ENCODE results near the gene CDX4. TPM values are rescaled to one million over a fixed set of nuclear protein-coding genes. Genes with fewer than 3 reads are reported as not detected.
A peak's percentile ranks its signal among the peaks of the same experiment; 100 is the strongest.

The CDX4 gene
- total RNA-seq, 2 donors from 2014 or later, result 0.18 TPM; not detected in 1

DNA sequence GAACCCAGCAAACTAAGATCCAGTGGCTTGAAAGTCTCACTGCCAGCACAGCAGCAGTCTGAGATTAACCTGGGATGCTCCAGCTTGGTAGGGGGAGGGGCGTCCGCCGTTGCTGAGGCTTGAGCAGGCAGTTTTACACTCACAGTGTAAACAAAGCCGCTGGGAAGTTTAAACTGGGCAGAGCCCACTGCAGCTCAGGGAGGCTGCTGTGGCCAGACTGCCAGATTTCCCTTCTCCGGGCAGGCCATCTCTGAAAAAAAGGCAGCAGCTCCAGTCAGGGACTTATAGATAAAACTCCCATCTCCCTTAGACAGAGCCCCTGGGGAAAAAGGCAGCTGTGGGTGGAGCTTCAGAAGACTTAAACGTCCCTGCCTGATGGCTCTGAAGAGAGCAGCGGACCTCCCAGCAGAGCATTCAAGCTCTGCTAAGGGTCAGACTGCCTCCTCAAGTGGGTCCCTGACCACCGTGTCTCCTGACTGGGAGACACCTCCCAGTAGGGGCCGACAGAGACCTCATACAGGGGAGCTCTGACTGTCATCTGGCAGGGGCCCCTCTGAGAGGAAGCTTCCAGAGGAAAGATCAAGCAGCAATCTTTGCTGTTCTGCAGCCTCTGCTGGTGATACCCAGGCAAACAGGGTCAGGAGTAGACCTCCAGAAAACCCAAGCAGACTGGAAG, 45.1 kb upstream of the CDX4 start:
- Histone ChIP-seq H3K4me3 (ENCODE audit: low read length) (no peak overlapping the region), H3K9me3 (ENCODE audit: control insufficient read depth, low read length) (no peaks in the 10 kb centered on the region), H3K9ac (ENCODE audit: extremely low read depth, low read length, poor library complexity, severe bottlenecking) (no peak overlapping the region), H3K27ac (ENCODE audit: low read depth, low read length) (no peak overlapping the region), H3K27me3 (ENCODE audit: control insufficient read depth, insufficient read depth, low read length, poor library complexity, severe bottlenecking) (no peaks in the 10 kb centered on the region), H3K36me3 (ENCODE audit: control insufficient read depth, insufficient read depth, low read length) (no peaks in the 10 kb centered on the region), H3K4me1 (ENCODE audit: control insufficient read depth, insufficient read depth, low read length) (no peaks in the 10 kb centered on the region)
- Mint-ChIP-seq H3K27me3 (ENCODE audit: insufficient read depth) (peaks cover 3% of the 10 kb centered on the region), H3K9me3 (peaks cover 13% of the 10 kb centered on the region), H3K36me3 (ENCODE audit: low read depth) (no peaks in the 10 kb centered on the region), H3K4me1 (peaks cover 4% of the 10 kb centered on the region), H3K27ac (no peak overlapping the region), H3K4me3 (peak overlapping the region; percentile 21)
- peak; percentile 75 for DNase-seq
- 21 to 43% methylated on average over 2 to 9 of the region's 9 CpGs for WGBS, 2 experiments (ENCODE audit: insufficient coverage in 1 of 2, insufficient read length in 1 of 2)
- TF ChIP-seq, protein P1, sequence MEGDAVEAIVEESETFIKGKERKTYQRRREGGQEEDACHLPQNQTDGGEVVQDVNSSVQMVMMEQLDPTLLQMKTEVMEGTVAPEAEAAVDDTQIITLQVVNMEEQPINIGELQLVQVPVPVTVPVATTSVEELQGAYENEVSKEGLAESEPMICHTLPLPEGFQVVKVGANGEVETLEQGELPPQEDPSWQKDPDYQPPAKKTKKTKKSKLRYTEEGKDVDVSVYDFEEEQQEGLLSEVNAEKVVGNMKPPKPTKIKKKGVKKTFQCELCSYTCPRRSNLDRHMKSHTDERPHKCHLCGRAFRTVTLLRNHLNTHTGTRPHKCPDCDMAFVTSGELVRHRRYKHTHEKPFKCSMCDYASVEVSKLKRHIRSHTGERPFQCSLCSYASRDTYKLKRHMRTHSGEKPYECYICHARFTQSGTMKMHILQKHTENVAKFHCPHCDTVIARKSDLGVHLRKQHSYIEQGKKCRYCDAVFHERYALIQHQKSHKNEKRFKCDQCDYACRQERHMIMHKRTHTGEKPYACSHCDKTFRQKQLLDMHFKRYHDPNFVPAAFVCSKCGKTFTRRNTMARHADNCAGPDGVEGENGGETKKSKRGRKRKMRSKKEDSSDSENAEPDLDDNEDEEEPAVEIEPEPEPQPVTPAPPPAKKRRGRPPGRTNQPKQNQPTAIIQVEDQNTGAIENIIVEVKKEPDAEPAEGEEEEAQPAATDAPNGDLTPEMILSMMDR (conservative IDR thresholded peaks at IDR 0.05), result peak; percentile 57

DNA sequence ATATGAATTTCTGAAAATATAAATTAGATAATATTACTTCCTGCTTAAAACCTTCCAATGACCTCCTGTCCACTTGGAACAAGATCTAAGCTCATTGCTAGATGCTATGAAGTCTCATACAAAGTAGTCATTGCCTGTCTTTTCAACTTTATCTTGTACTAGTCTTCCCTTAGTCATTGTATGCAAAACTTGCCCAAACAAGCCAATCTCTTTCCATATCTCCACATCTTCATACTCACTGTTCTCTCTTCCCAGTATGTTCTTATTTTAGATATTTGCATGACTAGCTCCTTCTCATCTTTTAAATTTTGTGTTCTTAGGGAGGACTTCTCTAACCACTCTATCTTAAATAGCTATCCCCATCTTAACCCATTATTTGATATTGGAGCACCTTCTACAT, 33.9 kb upstream of the CDX4 start:
- Mint-ChIP-seq H3K36me3 (ENCODE audit: low read depth) (no peaks in the 10 kb centered on the region), H3K27me3 (ENCODE audit: insufficient read depth) (peaks cover 3% of the 10 kb centered on the region), H3K9me3 (peaks cover 21% of the 10 kb centered on the region), H3K27ac (no peak overlapping the region), H3K4me3 (no peak overlapping the region), H3K4me1 (peaks cover 7% of the 10 kb centered on the region)
- H3K4me3 ChIP-seq (ENCODE audit: low read length), result no peak overlapping the region
- TF ChIP-seq, protein P1 (conservative IDR thresholded peaks at IDR 0.05), result no peak
- no peak for DNase-seq
- no peak overlapping the region for H3K27ac ChIP-seq (ENCODE audit: low read depth, low read length)
- H3K9me3 ChIP-seq (ENCODE audit: control insufficient read depth, low read length), result no peaks in the 10 kb centered on the region
- no peaks in the 10 kb centered on the region for H3K4me1 ChIP-seq (ENCODE audit: control insufficient read depth, insufficient read depth, low read length)
- no peaks in the 10 kb centered on the region for H3K27me3 ChIP-seq (ENCODE audit: control insufficient read depth, insufficient read depth, low read length, poor library complexity, severe bottlenecking)
- no peak overlapping the region for H3K9ac ChIP-seq (ENCODE audit: extremely low read depth, low read length, poor library complexity, severe bottlenecking)
- H3K36me3 ChIP-seq (ENCODE audit: control insufficient read depth, insufficient read depth, low read length), result no peaks in the 10 kb centered on the region

DNA sequence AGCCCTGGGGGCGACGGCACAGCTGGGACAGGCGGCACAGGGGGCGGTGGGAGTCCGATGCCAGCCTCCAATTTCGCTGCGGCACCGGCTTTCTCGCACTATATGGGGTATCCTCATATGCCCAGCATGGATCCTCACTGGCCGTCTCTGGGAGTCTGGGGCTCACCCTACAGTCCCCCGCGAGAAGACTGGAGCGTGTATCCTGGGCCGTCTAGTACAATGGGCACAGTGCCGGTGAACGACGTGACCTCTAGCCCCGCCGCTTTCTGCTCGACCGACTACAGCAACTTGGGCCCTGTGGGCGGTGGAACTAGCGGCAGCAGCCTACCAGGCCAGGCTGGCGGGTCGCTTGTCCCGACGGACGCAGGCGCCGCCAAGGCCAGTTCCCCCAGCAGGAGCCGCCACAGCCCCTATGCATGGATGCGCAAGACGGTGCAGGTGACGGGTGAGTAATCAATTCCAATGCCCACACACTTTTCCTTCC, 500 bp downstream of the CDX4 start:
- Histone ChIP-seq H3K9me3 (ENCODE audit: control insufficient read depth, low read length) (no peaks in the 10 kb centered on the region), H3K36me3 (ENCODE audit: control insufficient read depth, insufficient read depth, low read length) (no peaks in the 10 kb centered on the region), H3K27me3 (ENCODE audit: control insufficient read depth, insufficient read depth, low read length, poor library complexity, severe bottlenecking) (peaks cover 72% of the 10 kb centered on the region), H3K9ac (ENCODE audit: extremely low read depth, low read length, poor library complexity, severe bottlenecking) (no peak overlapping the region), H3K27ac (ENCODE audit: low read depth, low read length) (no peak overlapping the region), H3K4me3 (ENCODE audit: low read length) (no peak overlapping the region), H3K4me1 (ENCODE audit: control insufficient read depth, insufficient read depth, low read length) (no peaks in the 10 kb centered on the region)
- Mint-ChIP-seq H3K4me1 (peaks cover 14% of the 10 kb centered on the region), H3K9me3 (peaks cover 2% of the 10 kb centered on the region), H3K36me3 (ENCODE audit: low read depth) (no peaks in the 10 kb centered on the region), H3K27me3 (ENCODE audit: insufficient read depth) (peaks cover 91% of the 10 kb centered on the region), H3K27ac (no peak overlapping the region), H3K4me3 (peak overlapping the region; percentile 19)
- TF ChIP-seq, protein P1 (conservative IDR thresholded peaks at IDR 0.05), result peak; percentile 60
- DNase-seq, result peak; percentile 83
- WGBS, 2 experiments (ENCODE audit: insufficient coverage in 1 of 2, insufficient read length in 1 of 2), result 65 to 83% methylated on average over 9 to 34 of the region's 34 CpGs

All from endodermal cell (in vitro differentiated cells).